ENCODE data around the gene CDKAL1. TPM values are rescaled to one million over a fixed set of nuclear protein-coding genes. Genes with fewer than 3 reads are reported as not detected.

Gene CDKAL1
- total and polyA plus RNA-seq, 9 of the 15 experiments (the other 6 are each of a cell fraction or from before 2014, with no cell fraction given) = 11.2 to 36.3 (median 20.1) TPM

DNA sequence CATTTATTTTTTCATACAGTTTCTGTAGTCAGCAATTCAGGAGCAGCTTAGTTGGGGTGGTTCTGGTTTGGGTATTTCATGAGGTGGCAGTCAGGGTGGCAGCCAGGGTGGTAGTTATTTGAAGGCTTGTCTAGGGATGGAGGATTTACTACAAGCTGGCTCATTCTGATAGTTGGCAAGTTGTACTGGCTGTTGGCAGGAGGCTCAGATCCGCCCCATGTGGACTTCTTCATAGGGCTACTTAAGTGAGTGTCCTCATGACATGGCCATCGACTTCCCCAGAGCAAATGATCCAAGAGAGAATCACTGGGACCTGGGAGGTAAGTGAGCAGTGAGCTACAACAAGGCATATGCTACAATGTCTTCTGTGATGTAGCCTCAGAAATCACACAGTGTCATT is 22.4 kb upstream of the CDKAL1 start:
- CTCF ChIA-PET (ENCODE audit: low intra/inter-chr PET ratio) = no interaction called here
- Histone ChIP-seq H3K9me3 (replicated peaks; ENCODE audit: control insufficient read depth, insufficient read depth, low read depth, low read length) (no peaks in the 10 kb centered on the region), H3K27me3 (ENCODE audit: control insufficient read depth in 2 of 2, insufficient read depth in 2 of 2, low read length in 2 of 2) (no peaks in the 10 kb centered on the region), H2AFZ (ENCODE audit: low read depth, low read length) (no peak overlapping the region), H3K4me1 (replicated peaks in 1 of 2; ENCODE audit: control insufficient read depth in 2 of 2, insufficient read depth in 2 of 2, low read length in 2 of 2) (peaks cover 7 to 15% of the 10 kb centered on the region in 2 experiments; a peak in 3 of 5 replicates), H3K9ac (ENCODE audit: insufficient read depth in 1 of 2, low read depth in 2 of 2, low read length in 2 of 2) (no peak overlapping the region), H3K36me3 (ENCODE audit: control insufficient read depth, insufficient read depth, low read length) (no peaks in the 10 kb centered on the region), H3K4me2 (ENCODE audit: insufficient read depth, low read length) (no peak overlapping the region), H3K79me2 (ENCODE audit: control insufficient read depth, insufficient read depth, low read length) (no peaks in the 10 kb centered on the region), H3K4me3 (no peak overlapping the region), H4K20me1 (replicated peaks; ENCODE audit: control insufficient read depth, insufficient read depth, low read length) (no peaks in the 10 kb centered on the region), H3K9me1 (ENCODE audit: control insufficient read depth, insufficient read depth, low read length) (no peaks in the 10 kb centered on the region), H3K27ac (ENCODE audit: extremely low read depth, low read depth, low read length) (no peak overlapping the region)
- no TSS peak for BruUV-seq (replicated peaks)
- in situ Hi-C loops (cut with MboI) = no loop called here
- POLR2A ChIA-PET = interaction anchor here (1.3 to 1.4 kb wide), 2 partner anchors 11 to 108 kb away, joined by 4 read pairs; no protein-coding TSS in a partner anchor
- intact Hi-C loops (cut with micrococcal nuclease) = no loop called here
- ATAC-seq (no peak), FAIRE-seq (no peak), DNase-seq (ENCODE audit: extremely low read depth in 1 of 4, low spot score in 3 of 4) (no peak)
- 29% methylated on average over 2 of the region's 2 CpGs for WGBS (ENCODE audit: insufficient coverage, low coverage, missing lambda C conversion rate)
- TF ChIP-seq MECOM (CRISPR knock-in tag; IDR thresholded peaks at IDR 0.05) (no peak), SMAD1 (IDR thresholded peaks at IDR 0.05; ENCODE audit: low read depth, low read length, partially characterized antibody) (no peak), ZNF586 (CRISPR knock-in tag; conservative IDR thresholded peaks at IDR 0.05) (no peak), FOXP1 (CRISPR knock-in tag; IDR thresholded peaks at IDR 0.05) (no peak), SAFB (IDR thresholded peaks at IDR 0.05; ENCODE audit: borderline replicate concordance, low read depth, low read length) (no peak), CREB1 (IDR thresholded peaks at IDR 0.05) (no peak), CREB1 (CRISPR knock-in tag; IDR thresholded peaks at IDR 0.05) (no peak), ZNF583 (CRISPR knock-in tag; IDR thresholded peaks at IDR 0.05) (no peak), ZNF766 (CRISPR knock-in tag; conservative IDR thresholded peaks at IDR 0.05) (no peak)
- TF ChIP-seq, protein P1, sequence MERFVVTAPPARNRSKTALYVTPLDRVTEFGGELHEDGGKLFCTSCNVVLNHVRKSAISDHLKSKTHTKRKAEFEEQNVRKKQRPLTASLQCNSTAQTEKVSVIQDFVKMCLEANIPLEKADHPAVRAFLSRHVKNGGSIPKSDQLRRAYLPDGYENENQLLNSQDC (CRISPR knock-in tag; IDR thresholded peaks at IDR 0.05) = no peak
- TF ChIP-seq, protein P2, sequence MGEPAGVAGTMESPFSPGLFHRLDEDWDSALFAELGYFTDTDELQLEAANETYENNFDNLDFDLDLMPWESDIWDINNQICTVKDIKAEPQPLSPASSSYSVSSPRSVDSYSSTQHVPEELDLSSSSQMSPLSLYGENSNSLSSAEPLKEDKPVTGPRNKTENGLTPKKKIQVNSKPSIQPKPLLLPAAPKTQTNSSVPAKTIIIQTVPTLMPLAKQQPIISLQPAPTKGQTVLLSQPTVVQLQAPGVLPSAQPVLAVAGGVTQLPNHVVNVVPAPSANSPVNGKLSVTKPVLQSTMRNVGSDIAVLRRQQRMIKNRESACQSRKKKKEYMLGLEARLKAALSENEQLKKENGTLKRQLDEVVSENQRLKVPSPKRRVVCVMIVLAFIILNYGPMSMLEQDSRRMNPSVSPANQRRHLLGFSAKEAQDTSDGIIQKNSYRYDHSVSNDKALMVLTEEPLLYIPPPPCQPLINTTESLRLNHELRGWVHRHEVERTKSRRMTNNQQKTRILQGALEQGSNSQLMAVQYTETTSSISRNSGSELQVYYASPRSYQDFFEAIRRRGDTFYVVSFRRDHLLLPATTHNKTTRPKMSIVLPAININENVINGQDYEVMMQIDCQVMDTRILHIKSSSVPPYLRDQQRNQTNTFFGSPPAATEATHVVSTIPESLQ (CRISPR knock-in tag; IDR thresholded peaks at IDR 0.05) = no peak
- TF ChIP-seq, protein P3, sequence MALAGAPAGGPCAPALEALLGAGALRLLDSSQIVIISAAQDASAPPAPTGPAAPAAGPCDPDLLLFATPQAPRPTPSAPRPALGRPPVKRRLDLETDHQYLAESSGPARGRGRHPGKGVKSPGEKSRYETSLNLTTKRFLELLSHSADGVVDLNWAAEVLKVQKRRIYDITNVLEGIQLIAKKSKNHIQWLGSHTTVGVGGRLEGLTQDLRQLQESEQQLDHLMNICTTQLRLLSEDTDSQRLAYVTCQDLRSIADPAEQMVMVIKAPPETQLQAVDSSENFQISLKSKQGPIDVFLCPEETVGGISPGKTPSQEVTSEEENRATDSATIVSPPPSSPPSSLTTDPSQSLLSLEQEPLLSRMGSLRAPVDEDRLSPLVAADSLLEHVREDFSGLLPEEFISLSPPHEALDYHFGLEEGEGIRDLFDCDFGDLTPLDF (CRISPR knock-in tag; IDR thresholded peaks at IDR 0.05) = no peak
- TF ChIP-seq, protein P4, sequence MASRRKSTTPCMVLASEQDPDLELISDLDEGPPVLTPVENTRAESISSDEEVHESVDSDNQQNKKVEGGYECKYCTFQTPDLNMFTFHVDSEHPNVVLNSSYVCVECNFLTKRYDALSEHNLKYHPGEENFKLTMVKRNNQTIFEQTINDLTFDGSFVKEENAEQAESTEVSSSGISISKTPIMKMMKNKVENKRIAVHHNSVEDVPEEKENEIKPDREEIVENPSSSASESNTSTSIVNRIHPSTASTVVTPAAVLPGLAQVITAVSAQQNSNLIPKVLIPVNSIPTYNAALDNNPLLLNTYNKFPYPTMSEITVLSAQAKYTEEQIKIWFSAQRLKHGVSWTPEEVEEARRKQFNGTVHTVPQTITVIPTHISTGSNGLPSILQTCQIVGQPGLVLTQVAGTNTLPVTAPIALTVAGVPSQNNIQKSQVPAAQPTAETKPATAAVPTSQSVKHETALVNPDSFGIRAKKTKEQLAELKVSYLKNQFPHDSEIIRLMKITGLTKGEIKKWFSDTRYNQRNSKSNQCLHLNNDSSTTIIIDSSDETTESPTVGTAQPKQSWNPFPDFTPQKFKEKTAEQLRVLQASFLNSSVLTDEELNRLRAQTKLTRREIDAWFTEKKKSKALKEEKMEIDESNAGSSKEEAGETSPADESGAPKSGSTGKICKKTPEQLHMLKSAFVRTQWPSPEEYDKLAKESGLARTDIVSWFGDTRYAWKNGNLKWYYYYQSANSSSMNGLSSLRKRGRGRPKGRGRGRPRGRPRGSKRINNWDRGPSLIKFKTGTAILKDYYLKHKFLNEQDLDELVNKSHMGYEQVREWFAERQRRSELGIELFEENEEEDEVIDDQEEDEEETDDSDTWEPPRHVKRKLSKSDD (conservative IDR thresholded peaks at IDR 0.05; ENCODE audit: low read length) = no peak
- TF ChIP-seq, protein P5, sequence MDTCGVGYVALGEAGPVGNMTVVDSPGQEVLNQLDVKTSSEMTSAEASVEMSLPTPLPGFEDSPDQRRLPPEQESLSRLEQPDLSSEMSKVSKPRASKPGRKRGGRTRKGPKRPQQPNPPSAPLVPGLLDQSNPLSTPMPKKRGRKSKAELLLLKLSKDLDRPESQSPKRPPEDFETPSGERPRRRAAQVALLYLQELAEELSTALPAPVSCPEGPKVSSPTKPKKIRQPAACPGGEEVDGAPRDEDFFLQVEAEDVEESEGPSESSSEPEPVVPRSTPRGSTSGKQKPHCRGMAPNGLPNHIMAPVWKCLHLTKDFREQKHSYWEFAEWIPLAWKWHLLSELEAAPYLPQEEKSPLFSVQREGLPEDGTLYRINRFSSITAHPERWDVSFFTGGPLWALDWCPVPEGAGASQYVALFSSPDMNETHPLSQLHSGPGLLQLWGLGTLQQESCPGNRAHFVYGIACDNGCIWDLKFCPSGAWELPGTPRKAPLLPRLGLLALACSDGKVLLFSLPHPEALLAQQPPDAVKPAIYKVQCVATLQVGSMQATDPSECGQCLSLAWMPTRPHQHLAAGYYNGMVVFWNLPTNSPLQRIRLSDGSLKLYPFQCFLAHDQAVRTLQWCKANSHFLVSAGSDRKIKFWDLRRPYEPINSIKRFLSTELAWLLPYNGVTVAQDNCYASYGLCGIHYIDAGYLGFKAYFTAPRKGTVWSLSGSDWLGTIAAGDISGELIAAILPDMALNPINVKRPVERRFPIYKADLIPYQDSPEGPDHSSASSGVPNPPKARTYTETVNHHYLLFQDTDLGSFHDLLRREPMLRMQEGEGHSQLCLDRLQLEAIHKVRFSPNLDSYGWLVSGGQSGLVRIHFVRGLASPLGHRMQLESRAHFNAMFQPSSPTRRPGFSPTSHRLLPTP (IDR thresholded peaks at IDR 0.05; ENCODE audit: borderline replicate concordance, extremely low read depth, insufficient read length) = no peak

All from K562 (cell line).